GM12874 (cell line): ENCODE data around the gene HS6ST3.

Source experiments
- TF ChIP-seq, protein P1 (sequence below): IDR thresholded peaks from 2 replicates; pipeline ENCODE4 v1.5.1; 2011; ENCODE audit warnings: low read depth, mild to moderate bottlenecking, control low read depth, low read length, moderate library complexity; ENCODE audit not compliant: insufficient read depth

HS6ST3 gene

DNA sequence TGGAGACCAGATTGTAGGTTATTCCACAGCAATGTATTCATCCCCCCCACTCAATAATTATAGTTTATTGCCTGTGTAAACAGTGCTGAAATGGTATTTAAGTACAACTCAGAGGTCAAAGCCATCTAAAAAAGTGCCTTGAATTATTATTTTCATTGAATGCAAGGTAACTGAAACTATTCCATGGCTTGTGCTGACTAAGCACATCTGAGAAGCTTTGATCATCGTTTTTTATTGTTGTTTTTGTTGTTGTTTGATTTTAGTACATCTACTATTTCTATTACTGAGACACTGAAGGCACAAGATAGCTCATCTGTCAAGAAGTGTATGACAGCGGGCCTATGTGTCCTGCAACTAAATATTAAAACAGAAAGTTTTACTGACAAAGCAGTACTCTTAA, 596.4 kb downstream of the HS6ST3 start:
- TF ChIP-seq, protein P1, sequence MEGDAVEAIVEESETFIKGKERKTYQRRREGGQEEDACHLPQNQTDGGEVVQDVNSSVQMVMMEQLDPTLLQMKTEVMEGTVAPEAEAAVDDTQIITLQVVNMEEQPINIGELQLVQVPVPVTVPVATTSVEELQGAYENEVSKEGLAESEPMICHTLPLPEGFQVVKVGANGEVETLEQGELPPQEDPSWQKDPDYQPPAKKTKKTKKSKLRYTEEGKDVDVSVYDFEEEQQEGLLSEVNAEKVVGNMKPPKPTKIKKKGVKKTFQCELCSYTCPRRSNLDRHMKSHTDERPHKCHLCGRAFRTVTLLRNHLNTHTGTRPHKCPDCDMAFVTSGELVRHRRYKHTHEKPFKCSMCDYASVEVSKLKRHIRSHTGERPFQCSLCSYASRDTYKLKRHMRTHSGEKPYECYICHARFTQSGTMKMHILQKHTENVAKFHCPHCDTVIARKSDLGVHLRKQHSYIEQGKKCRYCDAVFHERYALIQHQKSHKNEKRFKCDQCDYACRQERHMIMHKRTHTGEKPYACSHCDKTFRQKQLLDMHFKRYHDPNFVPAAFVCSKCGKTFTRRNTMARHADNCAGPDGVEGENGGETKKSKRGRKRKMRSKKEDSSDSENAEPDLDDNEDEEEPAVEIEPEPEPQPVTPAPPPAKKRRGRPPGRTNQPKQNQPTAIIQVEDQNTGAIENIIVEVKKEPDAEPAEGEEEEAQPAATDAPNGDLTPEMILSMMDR, result no peak

DNA sequence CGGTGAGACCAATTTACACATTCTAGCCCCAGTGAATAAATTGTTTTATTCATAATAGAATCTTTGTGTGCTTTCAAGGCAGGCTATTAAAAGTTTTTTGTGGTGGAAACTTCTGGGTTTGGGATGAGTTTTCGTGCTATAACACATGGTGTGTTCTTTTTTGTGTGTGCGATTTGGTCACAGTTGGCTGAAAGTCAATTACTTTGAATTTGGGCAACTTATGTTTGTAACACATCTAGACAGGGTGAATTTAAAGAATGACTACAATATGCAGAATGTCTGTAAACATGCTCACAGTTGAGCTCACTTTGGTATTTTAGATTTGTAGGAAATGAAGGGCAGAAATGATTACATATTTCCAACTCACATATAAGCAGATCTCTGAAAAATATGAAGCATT, 597.3 kb downstream of the HS6ST3 start:
- TF ChIP-seq, protein P1, result no peak

DNA sequence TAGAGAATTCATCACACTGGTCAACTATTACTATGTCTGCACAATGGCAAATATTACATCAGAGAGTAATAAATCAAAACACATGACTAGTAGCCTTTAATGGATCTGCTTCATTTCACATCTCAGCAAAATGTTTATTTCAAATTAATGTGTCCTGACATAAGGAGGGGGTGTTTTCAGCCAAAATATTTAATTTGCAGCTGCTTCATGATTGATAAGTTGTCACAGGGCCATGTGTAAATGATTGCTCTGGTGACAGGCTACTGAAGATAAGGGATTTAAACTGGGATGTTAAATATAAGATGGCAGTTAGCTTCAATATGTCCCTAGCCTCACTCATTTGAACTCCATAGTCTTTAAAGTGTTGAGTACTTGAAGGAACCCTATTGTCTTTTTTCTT, 601.1 kb downstream of the HS6ST3 start:
- TF ChIP-seq, protein P1, result no peak

DNA sequence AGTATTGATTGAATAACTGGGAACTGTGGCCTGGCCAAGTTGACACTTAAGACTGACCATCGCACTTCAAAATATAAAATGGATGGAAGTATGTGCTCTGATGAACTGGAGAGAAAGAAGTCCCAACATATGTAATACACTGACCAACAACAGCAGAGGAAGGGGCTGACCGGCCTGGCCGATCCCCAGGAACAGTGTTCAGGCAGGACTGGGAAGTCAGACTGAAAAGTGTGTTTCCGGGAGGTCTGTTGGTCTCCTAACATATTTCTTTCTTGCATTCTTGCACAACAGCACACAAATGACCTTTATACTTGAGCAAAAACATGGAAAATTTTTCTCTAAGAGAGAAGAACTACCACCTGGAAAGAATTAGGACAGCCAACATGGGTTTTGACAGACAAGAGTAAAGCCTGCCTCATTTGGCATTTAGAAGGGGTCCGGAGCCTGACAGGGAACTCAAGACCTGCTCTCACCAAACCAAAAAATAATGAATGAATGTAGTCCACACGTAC, 606.5 kb downstream of the HS6ST3 start:
- TF ChIP-seq, protein P1, result no peak

DNA sequence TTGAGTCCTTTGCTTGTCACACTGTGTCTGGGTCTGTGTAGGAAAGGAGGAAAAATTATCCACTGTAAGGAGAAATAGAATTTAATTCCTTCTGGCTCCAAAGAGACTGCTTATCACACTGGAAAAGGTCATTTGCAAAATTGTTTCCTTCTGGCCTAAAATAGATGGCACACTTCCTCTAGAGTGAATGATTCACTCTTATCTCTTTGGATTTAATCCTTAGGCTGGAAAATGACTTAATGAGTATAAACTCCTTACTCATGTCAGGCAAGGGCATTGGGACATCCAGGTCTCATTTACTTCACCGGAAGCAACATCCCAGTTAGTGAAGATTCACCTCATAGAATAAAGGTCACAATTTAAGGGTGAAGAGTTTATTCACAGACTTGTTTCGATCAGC, 610.8 kb downstream of the HS6ST3 start:
- TF ChIP-seq, protein P1, result no peak

DNA sequence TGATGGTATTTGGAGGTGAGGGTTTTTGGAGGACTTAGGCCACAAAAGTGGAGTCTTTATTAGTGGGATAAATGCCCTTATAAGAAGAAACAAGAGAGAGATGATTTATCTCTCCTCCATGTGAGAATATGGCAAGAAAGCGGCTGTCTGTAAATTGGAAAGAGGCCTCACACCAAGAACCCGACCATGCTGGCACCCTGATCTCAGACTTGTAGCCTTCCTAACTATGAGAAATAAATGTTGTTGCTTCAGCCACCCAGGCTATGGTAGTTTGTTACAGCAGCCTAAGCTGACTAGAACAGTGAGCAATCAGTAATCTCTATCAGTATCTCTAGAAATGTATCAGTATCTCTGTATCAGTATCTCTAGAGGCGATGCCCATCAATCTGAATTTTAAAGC, 617.2 kb downstream of the HS6ST3 start:
- TF ChIP-seq, protein P1, result no peak

DNA sequence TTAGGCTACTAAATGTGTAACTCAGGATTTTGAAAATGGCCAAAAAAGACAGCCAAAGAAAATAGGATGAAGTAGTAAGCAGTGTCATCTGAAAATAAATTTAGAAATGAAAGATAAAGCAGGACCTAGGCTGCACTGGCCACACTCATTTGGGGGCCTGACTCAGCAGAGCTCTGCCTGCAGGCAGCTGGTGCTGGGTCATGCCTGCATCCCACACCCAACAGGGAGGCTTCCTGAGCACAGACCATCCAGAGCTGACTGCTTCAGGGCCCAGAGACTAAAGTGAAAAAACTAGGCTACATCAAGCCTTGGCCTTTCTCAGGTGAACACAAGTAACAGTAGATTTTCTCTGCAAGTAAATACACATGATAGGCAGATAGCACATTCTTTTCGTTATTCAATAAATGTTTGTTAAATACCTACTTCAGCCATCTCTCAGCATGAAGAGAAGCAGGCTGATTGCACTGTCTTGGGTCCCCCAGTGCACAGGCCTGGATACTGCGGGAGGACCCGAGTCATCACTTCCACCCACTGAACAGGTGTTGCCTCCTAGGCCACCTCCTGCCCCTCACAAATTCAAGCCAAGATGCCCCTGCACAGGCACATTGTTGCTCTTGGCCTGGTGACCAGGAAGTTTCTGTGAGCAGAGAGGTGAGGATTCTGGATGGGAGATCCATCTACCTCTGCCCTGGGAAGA, 620.4 kb downstream of the HS6ST3 start:
- TF ChIP-seq, protein P1, result no peak
